K562 (cell line): ENCODE measurements around the gene ATP5MG. TPM values are rescaled to one million over a fixed set of nuclear protein-coding genes. Genes with fewer than 3 reads are reported as not detected.

Experiments
- CTCF ChIP-seq, 3 experiments: IDR thresholded peaks in 2 of 3; conservative IDR thresholded peaks in 1 of 3; 2 replicates each; pipeline ENCODE4 v1.5.1; 2011 to 2012; ENCODE audit warnings: low read length in 3 of 3, mild to moderate bottlenecking in 3 of 3, control low read depth in 2 of 3, improper control_type of control experiment in 1 of 3, inconsistent platforms in 1 of 3, low read depth in 1 of 3, mixed read lengths in 1 of 3, moderate library complexity in 1 of 3; ENCODE audit not compliant: insufficient read depth in 2 of 3
- CTCFL ChIP-seq: IDR thresholded peaks from 2 replicates; pipeline ENCODE4 v1.6.1; 2011; ENCODE audit warnings: borderline replicate concordance, low read depth, mild to moderate bottlenecking, moderate library complexity, low read length; ENCODE audit not compliant: insufficient read depth, poor library complexity, severe bottlenecking
- PHF21A ChIP-seq: fragments of 450-650 bp; IDR thresholded peaks from 2 replicates; pipeline ENCODE4 v1.6.1; 2017; ENCODE audit warnings: low read depth, borderline replicate concordance
- SIN3B ChIP-seq: fragments of 450-650 bp; IDR thresholded peaks from 2 replicates; pipeline ENCODE4 v1.6.1; 2017; ENCODE audit warnings: low read depth, mild to moderate bottlenecking, moderate library complexity
- TAF1 ChIP-seq: IDR thresholded peaks from 2 replicates; pipeline ENCODE4 v1.6.1; 2011; ENCODE audit warnings: mild to moderate bottlenecking, low read length, moderate library complexity; ENCODE audit not compliant: insufficient read depth, control insufficient read depth, severe bottlenecking; ENCODE audit errors: extremely low read depth
- TAL1 ChIP-seq: fragments of 450-650 bp; IDR thresholded peaks from 2 replicates; pipeline ENCODE4 v1.6.1; 2016; ENCODE audit warnings: mild to moderate bottlenecking
- TBP ChIP-seq: optimal IDR thresholded peaks from 2 replicates; pipeline ENCODE3; 2011; ENCODE audit warnings: low read depth, low read length, improper control_type of control experiment
- YY1 ChIP-seq, 3 experiments: IDR thresholded peaks; 2 replicates each; pipeline ENCODE4 v1.6.1; 2011; ENCODE audit warnings: low read length in 2 of 3, mild to moderate bottlenecking in 2 of 3, moderate library complexity in 2 of 3, borderline replicate concordance in 1 of 3, control low read depth in 1 of 3, low read depth in 1 of 3; ENCODE audit not compliant: insufficient read depth in 3 of 3, insufficient replicate concordance in 2 of 3, control insufficient read depth in 1 of 3, insufficient read length in 1 of 3; ENCODE audit errors: extremely low read depth in 1 of 3
- polyA plus RNA-seq, 8 experiments: library from polyadenylated mRNA; depleted of rRNA in 4 of 8; stranded (reverse) in 5 of 8; unstranded in 3 of 8; fragments of >200 nt; fragmentation: Nextera tagmentation in 2 of 8; fragmentation: Illumina TruSeq in 1 of 8; extraction: Ambion mirVana in 2 of 8; extraction: Trizol in 1 of 8; gene quantifications; 2 replicates each; pipeline versions ENCODE4 v1.2.1 to v1.2.3, GENCODE V29; 2011 to 2014; ENCODE audit warnings: inconsistent platforms in 1 of 8, missing spikeins in 1 of 8
- total RNA-seq, 7 experiments: library from RNA; depleted of rRNA in 6 of 7; stranded (reverse); fragments of >200 nt in 6 of 7; fragmentation: Illumina TruSeq in 2 of 7; extraction: Trizol in 2 of 7; gene quantifications; 2 replicates each; pipeline versions ENCODE4 v1.2.1 to v1.2.3, GENCODE V29; 2011 to 2021; ENCODE audit warnings: low replicate concordance in 1 of 7

ATP5MG gene
- total and polyA plus RNA-seq, 9 of the 15 experiments (the other 6 are each of a cell fraction or from before 2014, with no cell fraction given) = 301 to 2,138 (median 434) TPM

- TF ChIP-seq PHF21A (0 out of 2 replicates have a peak, but pooled peaks have one; percentile 13), TBP (peak; percentile 83), TAL1 (peak; percentile 43; the same call in 1 of the 2 replicates), TAF1 (peak; percentile 60), CTCF (IDR thresholded peaks at IDR 0.05 in 2 of 3, conservative IDR thresholded peaks at IDR 0.05 in 1 of 3; ENCODE audit: insufficient read depth in 2 of 3, low read depth in 1 of 3, low read length in 3 of 3) (peak in 2 of 3 experiments; percentile 1 to 8; a peak in 1 of 6 replicates), SIN3B (peak; percentile 70; the same call in 1 of the 2 replicates), CTCFL (no peak), YY1 (IDR thresholded peaks at IDR 0.05; ENCODE audit: borderline replicate concordance in 1 of 3, control insufficient read depth in 1 of 3, extremely low read depth in 1 of 3, insufficient read depth in 3 of 3, insufficient read length in 1 of 3, insufficient replicate concordance in 2 of 3, low read depth in 1 of 3, low read length in 2 of 3) (no peak)
- TF ChIP-seq, all 486 proteins: peak for 110
These were observed at the start of gene ATP5MG (continued) for GRCh38 chr11:118401151-118401879.
